PC-9 (cell line): ENCODE results near the gene PNMA8C.

Experiments used
- EZH2 ChIP-seq: fragments of 200-600 bp; sonication (generic); IDR thresholded peaks from 2 replicates; pipeline ENCODE4 v1.8.0; 2017; ENCODE audit warnings: antibody characterized with exemption, low read depth
- TF ChIP-seq, protein P1 (sequence below): fragments of 200-600 bp; sonication (generic); conservative IDR thresholded peaks from 2 replicates; pipeline ENCODE4 v1.6.1; 2017; ENCODE audit warnings: mixed run types, antibody characterized with exemption, mild to moderate bottlenecking, moderate library complexity

DNA sequence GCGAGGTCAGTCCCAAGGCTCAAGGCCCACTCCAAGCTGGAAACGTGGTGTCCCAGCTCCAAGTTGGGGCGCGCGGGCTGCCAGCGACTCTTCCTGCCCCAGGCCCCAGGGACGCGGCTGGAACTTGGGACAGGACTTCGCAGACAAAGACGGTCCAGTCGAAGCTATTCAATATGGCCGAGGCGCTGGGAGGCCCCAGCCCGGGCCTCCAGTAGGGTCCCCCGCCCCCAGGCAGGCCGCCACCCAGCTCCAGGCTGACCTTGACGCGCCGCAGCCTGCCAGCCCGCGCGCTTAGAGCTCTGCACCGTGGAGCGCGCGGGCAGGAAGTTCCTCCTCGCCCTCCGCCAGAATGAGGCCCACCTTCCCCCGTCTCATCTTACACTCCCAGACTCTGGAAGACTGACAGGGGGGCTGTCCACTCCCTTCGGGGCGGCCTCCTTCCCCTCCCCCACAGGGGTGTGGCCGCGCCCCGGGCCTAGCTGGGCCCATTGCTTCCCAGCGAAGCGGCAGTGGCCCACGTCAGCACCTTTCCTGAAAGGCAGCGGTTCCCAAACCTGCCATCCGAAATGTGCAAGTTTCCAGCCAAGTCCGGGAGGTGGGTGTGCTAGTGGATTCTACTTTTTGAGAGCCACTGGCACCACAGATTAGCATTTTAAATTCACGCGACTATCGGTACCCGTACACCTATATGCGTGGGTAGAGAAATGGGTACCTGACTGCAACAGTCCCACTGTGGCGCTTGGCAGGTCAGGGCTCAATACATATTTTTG, 15.3 kb downstream of the PNMA8C start, which contains the start of gene CCDC8:
- TF ChIP-seq, protein P1, sequence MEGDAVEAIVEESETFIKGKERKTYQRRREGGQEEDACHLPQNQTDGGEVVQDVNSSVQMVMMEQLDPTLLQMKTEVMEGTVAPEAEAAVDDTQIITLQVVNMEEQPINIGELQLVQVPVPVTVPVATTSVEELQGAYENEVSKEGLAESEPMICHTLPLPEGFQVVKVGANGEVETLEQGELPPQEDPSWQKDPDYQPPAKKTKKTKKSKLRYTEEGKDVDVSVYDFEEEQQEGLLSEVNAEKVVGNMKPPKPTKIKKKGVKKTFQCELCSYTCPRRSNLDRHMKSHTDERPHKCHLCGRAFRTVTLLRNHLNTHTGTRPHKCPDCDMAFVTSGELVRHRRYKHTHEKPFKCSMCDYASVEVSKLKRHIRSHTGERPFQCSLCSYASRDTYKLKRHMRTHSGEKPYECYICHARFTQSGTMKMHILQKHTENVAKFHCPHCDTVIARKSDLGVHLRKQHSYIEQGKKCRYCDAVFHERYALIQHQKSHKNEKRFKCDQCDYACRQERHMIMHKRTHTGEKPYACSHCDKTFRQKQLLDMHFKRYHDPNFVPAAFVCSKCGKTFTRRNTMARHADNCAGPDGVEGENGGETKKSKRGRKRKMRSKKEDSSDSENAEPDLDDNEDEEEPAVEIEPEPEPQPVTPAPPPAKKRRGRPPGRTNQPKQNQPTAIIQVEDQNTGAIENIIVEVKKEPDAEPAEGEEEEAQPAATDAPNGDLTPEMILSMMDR: no peak
- no peak for TF ChIP-seq EZH2
